HEK293 (cell line): ENCODE data around the gene PERM1.

Experiments
- CTCF ChIA-PET: fragments of 350-600 bp; formaldehyde crosslinking; extraction: SDS; loops from one replicate; lab custom pipeline; 2021; ENCODE audit warnings: antibody characterized with exemption; lab: Yijun Ruan, JAX
- POLR2A ChIA-PET: fragments of 300-600 bp; formaldehyde crosslinking; extraction: SDS; loops from one replicate; lab custom pipeline; 2020; ENCODE audit warnings: antibody characterized with exemption, inconsistent platforms; lab: Yijun Ruan, JAX
- H3K27ac ChIP-seq: fragments of 200-500 bp; sonication (Bioruptor generic); 2 replicates; pipeline ENCODE4 v1.5.1; 2014; ENCODE audit warnings: low read depth, low read length, control low read depth, inconsistent platforms; ENCODE audit errors: extremely low read depth
- H3K36me3 ChIP-seq, 2 experiments: fragments of 200-500 bp in 1 of 2; sonication (Bioruptor generic) in 1 of 2; 1 replicate in 1 of 2; 2 replicates in 1 of 2; pipeline ENCODE4 v1.5.1; 2014 to 2017; ENCODE audit warnings: inconsistent platforms in 2 of 2, low read length in 2 of 2; ENCODE audit not compliant: control insufficient read depth in 2 of 2, insufficient read depth in 1 of 2
- H3K4me1 ChIP-seq: fragments of 200-500 bp; sonication (Bioruptor generic); 2 replicates; pipeline ENCODE4 v1.5.1; 2014; ENCODE audit warnings: mild to moderate bottlenecking, low read length, inconsistent platforms; ENCODE audit not compliant: control insufficient read depth, insufficient read depth
- H3K4me3 ChIP-seq: 2 replicates; pipeline ENCODE4 v1.5.1; 2011; ENCODE audit warnings: low read depth, mild to moderate bottlenecking, control low read depth, low read length, moderate library complexity
- H3K9me3 ChIP-seq: fragments of 200-500 bp; sonication (Bioruptor generic); 2 replicates; pipeline ENCODE4 v1.5.1; 2014; ENCODE audit warnings: low read depth, low read length, inconsistent platforms; ENCODE audit not compliant: control insufficient read depth, insufficient read depth
- GLIS1 ChIP-seq: fragments of 450-650 bp; formaldehyde crosslinking; IDR thresholded peaks from 2 replicates; pipeline ENCODE4 v1.5.1; 2016; ENCODE audit warnings: missing biosample characterization, missing genetic modification characterization
- GLIS2 ChIP-seq: fragments of 450-650 bp; formaldehyde crosslinking; IDR thresholded peaks from 2 replicates; pipeline ENCODE4 v1.5.1; 2016; ENCODE audit warnings: missing biosample characterization, missing genetic modification characterization
- IKZF3 ChIP-seq: fragments of 450-650 bp; IDR thresholded peaks from 2 replicates; pipeline ENCODE4 v1.5.0; 2018; ENCODE audit warnings: missing biosample characterization, mild to moderate bottlenecking, missing genetic modification characterization, moderate library complexity
- KLF1 ChIP-seq: fragments of 450-650 bp; formaldehyde crosslinking; IDR thresholded peaks from 2 replicates; pipeline ENCODE4 v1.5.1; 2016; ENCODE audit warnings: missing biosample characterization, missing genetic modification characterization
- KLF16 ChIP-seq: fragments of 450-650 bp; formaldehyde crosslinking; IDR thresholded peaks from 2 replicates; pipeline ENCODE4 v1.5.1; 2017; ENCODE audit warnings: missing biosample characterization, missing genetic modification characterization
- KLF17 ChIP-seq: fragments of 450-650 bp; formaldehyde crosslinking; IDR thresholded peaks from 2 replicates; pipeline ENCODE4 v1.5.1; 2016; ENCODE audit warnings: missing biosample characterization, missing genetic modification characterization
- KLF8 ChIP-seq: fragments of 450-650 bp; formaldehyde crosslinking; IDR thresholded peaks from 2 replicates; pipeline ENCODE4 v1.5.1; 2016; ENCODE audit warnings: missing biosample characterization, missing genetic modification characterization
- RBAK ChIP-seq: fragments of 450-650 bp; formaldehyde crosslinking; IDR thresholded peaks from 2 replicates; pipeline ENCODE4 v1.5.1; 2016; ENCODE audit warnings: missing biosample characterization, missing genetic modification characterization
- SALL2 ChIP-seq: fragments of 450-650 bp; formaldehyde crosslinking; IDR thresholded peaks from 2 replicates; pipeline ENCODE4 v1.5.0; 2017; ENCODE audit warnings: missing biosample characterization, mild to moderate bottlenecking, missing genetic modification characterization, borderline replicate concordance
- ZBTB20 ChIP-seq: fragments of 450-650 bp; formaldehyde crosslinking; IDR thresholded peaks from 2 replicates; pipeline ENCODE4 v1.5.1; 2016; ENCODE audit warnings: missing biosample characterization, missing genetic modification characterization
- ZBTB8A ChIP-seq: fragments of 450-650 bp; formaldehyde crosslinking; IDR thresholded peaks from 2 replicates; pipeline ENCODE4 v1.5.1; 2016; ENCODE audit warnings: missing biosample characterization, missing genetic modification characterization
- ZFHX2 ChIP-seq: fragments of 450-650 bp; formaldehyde crosslinking; conservative IDR thresholded peaks from 2 replicates; pipeline ENCODE4 v1.5.1; 2016; ENCODE audit warnings: missing biosample characterization, missing genetic modification characterization
- ZFP41 ChIP-seq: fragments of 450-650 bp; formaldehyde crosslinking; IDR thresholded peaks from 2 replicates; pipeline ENCODE4 v1.5.1; 2016; ENCODE audit warnings: missing biosample characterization, missing genetic modification characterization, borderline replicate concordance
- ZNF155 ChIP-seq: fragments of 450-650 bp; formaldehyde crosslinking; IDR thresholded peaks from 2 replicates; pipeline ENCODE4 v1.5.1; 2016; ENCODE audit warnings: missing biosample characterization, missing genetic modification characterization
- ZNF174 ChIP-seq: fragments of 450-650 bp; formaldehyde crosslinking; IDR thresholded peaks from 2 replicates; pipeline ENCODE4 v1.5.0; 2017; ENCODE audit warnings: missing biosample characterization, mild to moderate bottlenecking, missing genetic modification characterization
- ZNF214 ChIP-seq: fragments of 450-650 bp; formaldehyde crosslinking; IDR thresholded peaks from 2 replicates; pipeline ENCODE4 v1.5.1; 2017; ENCODE audit warnings: missing biosample characterization, mild to moderate bottlenecking, missing genetic modification characterization, borderline replicate concordance
- ZNF280C ChIP-seq: fragments of 450-650 bp; formaldehyde crosslinking; IDR thresholded peaks from 2 replicates; pipeline ENCODE4 v1.5.1; 2016; ENCODE audit warnings: missing biosample characterization, missing genetic modification characterization
- ZNF404 ChIP-seq: fragments of 450-650 bp; formaldehyde crosslinking; IDR thresholded peaks from 2 replicates; pipeline ENCODE4 v1.5.1; 2017; ENCODE audit warnings: missing biosample characterization, missing genetic modification characterization
- ZNF501 ChIP-seq: fragments of 450-650 bp; formaldehyde crosslinking; IDR thresholded peaks from 2 replicates; pipeline ENCODE4 v1.5.1; 2016; ENCODE audit warnings: missing biosample characterization, missing genetic modification characterization
- ZNF521 ChIP-seq: fragments of 450-650 bp; formaldehyde crosslinking; IDR thresholded peaks from 2 replicates; pipeline ENCODE4 v1.5.1; 2017; ENCODE audit warnings: missing biosample characterization, mild to moderate bottlenecking, missing genetic modification characterization
- ZNF561 ChIP-seq: fragments of 450-650 bp; IDR thresholded peaks from 2 replicates; pipeline ENCODE4 v1.5.1; 2018; ENCODE audit warnings: missing biosample characterization, missing genetic modification characterization, borderline replicate concordance
- ZNF658 ChIP-seq: fragments of 450-650 bp; formaldehyde crosslinking; IDR thresholded peaks from 2 replicates; pipeline ENCODE4; 2016; ENCODE audit warnings: missing biosample characterization, missing genetic modification characterization
- ZNF677 ChIP-seq: fragments of 450-650 bp; IDR thresholded peaks from 2 replicates; pipeline ENCODE4 v1.5.0; 2018; ENCODE audit warnings: missing biosample characterization, mild to moderate bottlenecking, missing genetic modification characterization, moderate library complexity
- ZNF692 ChIP-seq: fragments of 450-650 bp; formaldehyde crosslinking; IDR thresholded peaks from 2 replicates; pipeline ENCODE4 v1.5.1; 2016; ENCODE audit warnings: missing biosample characterization, missing genetic modification characterization
- ZNF707 ChIP-seq: fragments of 450-650 bp; formaldehyde crosslinking; IDR thresholded peaks from 2 replicates; pipeline ENCODE4 v1.5.1; 2016; ENCODE audit warnings: missing biosample characterization, missing genetic modification characterization
- ZNF837 ChIP-seq: fragments of 450-650 bp; formaldehyde crosslinking; IDR thresholded peaks from 2 replicates; pipeline ENCODE4 v1.5.1; 2016; ENCODE audit warnings: missing biosample characterization, missing genetic modification characterization
- ZXDB ChIP-seq: fragments of 450-650 bp; formaldehyde crosslinking; IDR thresholded peaks from 2 replicates; pipeline ENCODE4 v1.5.1; 2016; ENCODE audit warnings: missing biosample characterization, missing genetic modification characterization
- TF ChIP-seq, protein P1 (sequence below): fragments of 450-650 bp; formaldehyde crosslinking; IDR thresholded peaks from 2 replicates; pipeline ENCODE4 v1.5.1; 2017; ENCODE audit warnings: missing biosample characterization, missing genetic modification characterization
- TF ChIP-seq, protein P2 (sequence below): fragments of 450-650 bp; formaldehyde crosslinking; optimal IDR thresholded peaks from 2 replicates; pipeline ENCODE3; 2016; ENCODE audit warnings: missing biosample characterization, mild to moderate bottlenecking, missing genetic modification characterization

PERM1 gene

DNA sequence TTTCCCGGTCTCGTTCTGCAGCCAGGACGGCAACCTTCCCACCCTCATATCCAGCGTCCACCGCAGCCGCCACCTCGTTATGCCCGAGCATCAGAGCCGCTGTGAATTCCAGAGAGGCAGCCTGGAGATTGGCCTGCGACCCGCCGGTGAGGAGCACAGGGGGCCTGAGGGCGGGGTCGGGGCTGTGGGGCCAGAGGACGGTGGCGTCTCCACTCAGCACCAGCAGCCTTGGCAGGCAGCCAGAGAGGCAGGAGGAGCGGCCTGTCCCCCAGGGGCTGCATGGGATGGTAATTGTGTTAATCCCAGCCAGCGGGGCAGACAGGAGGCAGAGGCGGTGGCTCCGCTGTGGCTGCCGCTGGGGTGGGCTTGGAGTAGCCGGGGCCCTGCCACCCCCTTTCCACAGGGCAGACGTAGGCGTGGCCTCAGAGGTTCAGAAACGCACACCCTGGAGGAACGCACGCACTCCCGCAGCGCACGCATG is 46.1 kb downstream of the PERM1 start (continued):
- no peak for TF ChIP-seq ZNF521 (tag by site-specific recombination)
- TF ChIP-seq ZFP41 (tag by site-specific recombination): no peak
- TF ChIP-seq ZNF561 (tag by site-specific recombination): peak; percentile 50; the same call in 1 of the 2 replicates
- TF ChIP-seq, protein P1, sequence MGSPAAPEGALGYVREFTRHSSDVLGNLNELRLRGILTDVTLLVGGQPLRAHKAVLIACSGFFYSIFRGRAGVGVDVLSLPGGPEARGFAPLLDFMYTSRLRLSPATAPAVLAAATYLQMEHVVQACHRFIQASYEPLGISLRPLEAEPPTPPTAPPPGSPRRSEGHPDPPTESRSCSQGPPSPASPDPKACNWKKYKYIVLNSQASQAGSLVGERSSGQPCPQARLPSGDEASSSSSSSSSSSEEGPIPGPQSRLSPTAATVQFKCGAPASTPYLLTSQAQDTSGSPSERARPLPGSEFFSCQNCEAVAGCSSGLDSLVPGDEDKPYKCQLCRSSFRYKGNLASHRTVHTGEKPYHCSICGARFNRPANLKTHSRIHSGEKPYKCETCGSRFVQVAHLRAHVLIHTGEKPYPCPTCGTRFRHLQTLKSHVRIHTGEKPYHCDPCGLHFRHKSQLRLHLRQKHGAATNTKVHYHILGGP (tag by site-specific recombination): no peak
- TF ChIP-seq ZNF837 (tag by site-specific recombination): no peak
- TF ChIP-seq KLF17: peak; percentile 91
- peak; percentile 96 for TF ChIP-seq KLF1 (tag by site-specific recombination)
- TF ChIP-seq GLIS1 (tag by site-specific recombination): peak; percentile 92
- peak; percentile 73 for TF ChIP-seq ZNF692 (tag by site-specific recombination)
- no peak for TF ChIP-seq ZNF214 (tag by site-specific recombination)
- peak; percentile 86 for TF ChIP-seq ZXDB
- TF ChIP-seq KLF8 (tag by site-specific recombination): peak; percentile 72
- TF ChIP-seq ZNF501 (tag by site-specific recombination): peak; percentile 31; the same call in 1 of the 2 replicates
- no peak for TF ChIP-seq ZNF174 (tag by site-specific recombination)
- TF ChIP-seq ZFHX2 (tag by site-specific recombination): peak; percentile 71
- TF ChIP-seq ZNF404 (tag by site-specific recombination): no peak
- TF ChIP-seq ZNF155 (tag by site-specific recombination): no peak
- TF ChIP-seq ZBTB20 (tag by site-specific recombination): peak; percentile 67
- no peak for TF ChIP-seq RBAK (tag by site-specific recombination)
- TF ChIP-seq ZNF677 (tag by site-specific recombination): no peak
- TF ChIP-seq GLIS2 (tag by site-specific recombination): peak; percentile 83
- no peak for TF ChIP-seq SALL2 (tag by site-specific recombination)
- TF ChIP-seq ZNF707 (tag by site-specific recombination): no peak

DNA sequence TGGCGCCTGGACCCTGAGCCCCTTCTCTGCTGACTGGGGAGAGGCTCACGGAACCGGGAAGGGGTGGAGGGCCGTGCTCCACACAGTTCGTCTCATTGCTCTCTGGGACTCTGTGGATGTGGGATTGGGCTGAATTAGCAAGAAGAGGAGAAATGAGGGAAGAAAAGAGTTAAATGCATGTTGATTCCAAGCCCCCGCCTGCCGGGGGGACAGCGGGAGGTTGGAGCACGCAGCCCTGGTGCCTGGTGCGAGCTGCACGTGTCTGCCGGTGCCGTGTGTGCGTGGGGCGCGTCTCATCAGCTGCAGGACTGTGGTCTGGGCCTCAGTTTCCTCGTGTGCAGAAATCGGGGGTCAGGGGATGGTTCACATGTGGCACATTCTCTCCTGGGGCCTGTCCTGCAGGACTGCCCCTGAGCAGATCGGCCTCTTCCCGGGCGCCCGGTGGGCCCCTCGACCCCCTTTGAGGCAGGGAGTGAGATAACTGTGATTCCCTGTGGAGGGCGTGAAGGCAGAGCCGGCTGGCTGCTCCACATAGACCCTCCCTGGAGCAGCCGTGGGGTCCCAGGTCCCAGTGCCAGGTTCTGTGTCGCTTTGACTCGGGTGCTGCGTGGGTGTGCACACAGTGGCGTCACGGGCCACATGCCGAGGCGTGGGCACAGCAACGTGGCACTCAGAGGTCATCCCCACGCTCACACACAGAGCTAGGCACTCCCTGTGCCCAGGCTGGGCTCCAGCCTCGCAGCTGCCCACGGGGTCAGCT is 46.7 kb downstream of the PERM1 start:
- peak overlapping the region; percentile 96 for H3K27ac ChIP-seq
- peaks cover 49% of the 10 kb centered on the region for H3K4me1 ChIP-seq
- peak; percentile 91 for TF ChIP-seq GLIS1 (tag by site-specific recombination)
- TF ChIP-seq KLF16 (tag by site-specific recombination): 0 out of 2 replicates have a peak, but pooled peaks have one; percentile 14
- no peak for TF ChIP-seq ZNF280C (tag by site-specific recombination)
- TF ChIP-seq, protein P2, sequence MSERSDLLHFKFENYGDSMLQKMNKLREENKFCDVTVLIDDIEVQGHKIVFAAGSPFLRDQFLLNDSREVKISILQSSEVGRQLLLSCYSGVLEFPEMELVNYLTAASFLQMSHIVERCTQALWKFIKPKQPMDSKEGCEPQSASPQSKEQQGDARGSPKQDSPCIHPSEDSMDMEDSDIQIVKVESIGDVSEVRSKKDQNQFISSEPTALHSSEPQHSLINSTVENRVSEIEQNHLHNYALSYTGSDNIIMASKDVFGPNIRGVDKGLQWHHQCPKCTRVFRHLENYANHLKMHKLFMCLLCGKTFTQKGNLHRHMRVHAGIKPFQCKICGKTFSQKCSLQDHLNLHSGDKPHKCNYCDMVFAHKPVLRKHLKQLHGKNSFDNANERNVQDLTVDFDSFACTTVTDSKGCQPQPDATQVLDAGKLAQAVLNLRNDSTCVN (tag by site-specific recombination): peak; percentile 37
- peak; percentile 83 for TF ChIP-seq ZBTB8A (tag by site-specific recombination)
- no peak for TF ChIP-seq ZNF658 (tag by site-specific recombination)
- TF ChIP-seq IKZF3: peak; percentile 55
- TF ChIP-seq ZBTB20 (tag by site-specific recombination): peak; percentile 14

More for the DNA sequence above, 46.7 kb downstream of the PERM1 start:
- Histone ChIP-seq H3K4me3 (0 out of 2 replicates have a peak overlapping the region, but pooled peaks have one; percentile 4), H3K9me3 (no peaks in the 10 kb centered on the region), H3K36me3 (peaks cover 0 to 37% of the 10 kb centered on the region in 2 experiments; a peak in 1 of 3 replicates)
- ChIA-PET POLR2A (no interaction called here), CTCF (no interaction called here)
